GM20000 (cell line): ENCODE measurements around the gene MXD4.

Source experiments
- DNase-seq: peaks from one replicate; pipeline ENCODE4 v3.0.0; 2012; ENCODE audit warnings: low spot score
- CTCF ChIP-seq: IDR thresholded peaks from 2 replicates; pipeline ENCODE4 v1.5.1; 2012; ENCODE audit warnings: mild to moderate bottlenecking, control low read depth; ENCODE audit errors: extremely low read depth, missing control alignments

MXD4 gene

DNA sequence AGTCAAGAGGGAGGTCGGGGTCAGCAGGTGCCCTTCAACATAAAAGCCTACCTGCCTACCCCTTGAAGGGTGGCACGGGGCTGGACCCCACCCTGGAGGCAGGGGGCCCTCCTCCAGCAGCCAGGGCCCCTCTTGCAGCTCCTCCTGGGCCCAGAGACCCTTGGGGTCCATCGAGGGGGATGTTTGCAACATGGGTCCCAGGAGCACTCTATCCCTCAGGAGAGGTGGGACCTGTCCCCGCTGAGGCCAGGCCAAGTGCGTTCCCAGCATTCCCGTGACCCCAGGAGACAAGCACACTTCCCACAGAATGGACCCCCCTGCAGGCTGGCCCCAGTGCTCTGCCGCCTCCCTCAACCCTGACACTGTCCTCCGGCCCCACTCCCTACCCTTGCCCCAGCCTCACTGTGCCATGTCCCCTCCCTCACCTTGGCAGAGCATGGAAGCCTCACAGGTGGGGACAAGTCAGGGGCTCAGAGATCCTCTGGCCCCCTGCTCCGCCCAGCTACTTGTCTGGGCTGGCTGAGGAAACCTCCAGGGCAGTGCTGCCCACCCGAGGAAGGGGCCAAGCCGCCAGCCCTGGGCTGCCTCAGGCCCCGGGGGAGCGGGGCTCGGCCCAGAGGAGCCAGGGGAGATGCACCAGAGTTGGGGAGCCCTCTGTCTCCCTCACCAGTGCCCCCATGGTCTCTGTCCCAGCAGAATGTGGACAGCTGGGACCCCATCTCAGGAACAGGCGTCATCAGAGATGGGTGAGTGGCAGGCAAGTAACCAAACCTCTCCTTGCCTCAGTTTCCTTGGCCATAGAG, 2.2 kb downstream of the MXD4 start:
- DNase-seq = no peak
- no peak for TF ChIP-seq CTCF

DNA sequence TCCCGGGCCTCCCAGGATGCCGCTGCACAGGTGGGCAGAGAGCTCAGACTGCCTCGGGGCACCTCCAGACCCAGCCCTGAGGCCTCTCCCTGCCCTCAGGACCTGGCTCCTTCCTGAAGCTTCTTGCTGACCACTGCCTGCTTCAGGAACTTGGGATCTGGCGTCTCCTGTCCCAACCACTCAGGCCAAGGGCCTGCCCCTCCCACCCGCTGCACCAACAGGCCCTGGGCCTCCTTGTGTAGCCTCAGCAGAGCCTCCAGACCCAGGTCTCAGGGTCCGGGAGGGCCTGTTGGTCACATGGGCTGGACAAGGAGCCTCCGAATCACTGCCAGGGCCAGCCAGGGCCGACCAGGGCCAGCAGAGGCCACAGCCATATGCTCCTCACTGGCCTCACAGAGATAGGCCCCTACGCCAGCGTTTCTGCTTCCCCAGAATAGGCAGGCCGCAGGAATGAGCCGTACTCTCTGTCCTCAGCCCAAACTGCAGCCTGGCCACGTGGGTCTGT, 2.8 kb downstream of the MXD4 start:
- DNase-seq = no peak
- no peak for TF ChIP-seq CTCF

DNA sequence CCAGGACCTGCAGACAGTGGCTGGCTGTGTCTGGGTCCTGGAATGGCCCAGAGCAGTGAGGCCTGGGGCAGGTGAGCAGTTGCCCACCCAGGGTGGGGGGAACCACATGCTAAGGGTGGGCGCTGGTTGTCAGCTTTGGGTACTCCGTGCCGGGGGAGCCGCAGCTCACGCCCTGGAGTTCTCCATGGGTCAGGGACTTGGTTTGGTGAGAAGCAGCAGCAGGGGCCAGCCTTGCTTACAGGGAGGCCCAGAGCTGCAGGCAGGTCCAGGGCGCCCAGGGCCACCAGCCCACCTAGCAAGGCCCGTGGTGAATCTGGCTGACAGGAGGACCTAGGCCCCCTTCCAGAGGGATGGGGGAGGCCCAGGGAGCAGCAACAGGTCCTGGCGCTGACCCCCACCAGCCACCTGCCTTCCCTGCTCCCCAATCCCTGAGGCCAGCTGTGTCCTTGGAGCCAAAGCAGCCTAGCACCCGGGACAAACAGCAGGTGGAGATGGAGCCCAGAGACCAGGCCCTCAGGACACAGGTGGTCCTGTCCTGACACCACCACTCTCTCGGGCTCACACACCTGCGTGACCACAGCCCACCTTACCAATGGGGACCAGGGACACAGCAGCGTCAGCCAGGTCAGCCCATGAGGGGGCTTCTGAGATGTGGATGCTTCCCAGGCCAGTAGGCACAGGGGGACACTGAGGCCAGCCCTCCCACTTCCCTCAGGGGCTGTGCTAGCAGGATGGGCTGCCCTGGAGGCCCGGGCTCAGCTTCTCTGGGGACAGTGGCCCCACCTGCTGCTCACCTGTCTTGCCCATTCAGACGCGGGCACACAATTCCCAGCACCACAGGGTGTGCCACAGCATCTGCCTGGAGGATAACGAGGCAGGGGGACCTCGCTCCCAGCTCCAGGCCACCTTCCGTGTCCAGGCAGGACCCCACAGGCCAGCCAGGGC, 3.5 kb downstream of the MXD4 start:
- DNase-seq = no peak
- TF ChIP-seq CTCF = no peak

GRCh38 chr4:2257361-2258081, 4.4 kb downstream of the MXD4 start:
- no peak for TF ChIP-seq CTCF
- DNase-seq = no peak

GRCh38 chr4:2256781-2257191, 5.1 kb downstream of the MXD4 start:
- DNase-seq = no peak
- no peak for TF ChIP-seq CTCF

GRCh38 chr4:2256156-2256731, 5.7 kb downstream of the MXD4 start:
- DNase-seq = no peak
- TF ChIP-seq CTCF = no peak
